Muscle layer of colon (tissue), 2 donors: ENCODE measurements around the gene DOK7.

Source experiments
- H3K27ac ChIP-seq: one replicate; pipeline ENCODE4 v1.7.0; 2013; ENCODE audit warnings: low read depth, mild to moderate bottlenecking, low read length, moderate library complexity
- H3K27me3 ChIP-seq, 2 donors: one replicate each; pipeline ENCODE4 v1.7.0; 2013; ENCODE audit warnings: low read length in 2 of 2, mild to moderate bottlenecking in 2 of 2; ENCODE audit not compliant: insufficient read depth in 2 of 2, control insufficient read depth in 1 of 2
- H3K36me3 ChIP-seq: one replicate; pipeline ENCODE4 v1.7.0; 2013; ENCODE audit warnings: mild to moderate bottlenecking, low read length; ENCODE audit not compliant: insufficient read depth
- H3K4me1 ChIP-seq: one replicate; pipeline ENCODE4 v1.7.0; 2013; ENCODE audit warnings: mild to moderate bottlenecking, low read length; ENCODE audit not compliant: insufficient read depth
- H3K4me3 ChIP-seq, 2 donors: one replicate each; pipeline ENCODE4 v1.7.0; 2013; ENCODE audit warnings: low read length in 2 of 2, low read depth in 1 of 2, mild to moderate bottlenecking in 1 of 2, moderate library complexity in 1 of 2
- H3K9ac ChIP-seq: one replicate; pipeline ENCODE4 v1.7.0; 2013; ENCODE audit warnings: low read length
- H3K9me3 ChIP-seq: one replicate; pipeline ENCODE4 v1.7.0; 2013; ENCODE audit warnings: mild to moderate bottlenecking, low read length
- donor health status: abdominal sarcoma.
- donor health status: Adenocarcinoma of cecum.

Gene DOK7

DNA sequence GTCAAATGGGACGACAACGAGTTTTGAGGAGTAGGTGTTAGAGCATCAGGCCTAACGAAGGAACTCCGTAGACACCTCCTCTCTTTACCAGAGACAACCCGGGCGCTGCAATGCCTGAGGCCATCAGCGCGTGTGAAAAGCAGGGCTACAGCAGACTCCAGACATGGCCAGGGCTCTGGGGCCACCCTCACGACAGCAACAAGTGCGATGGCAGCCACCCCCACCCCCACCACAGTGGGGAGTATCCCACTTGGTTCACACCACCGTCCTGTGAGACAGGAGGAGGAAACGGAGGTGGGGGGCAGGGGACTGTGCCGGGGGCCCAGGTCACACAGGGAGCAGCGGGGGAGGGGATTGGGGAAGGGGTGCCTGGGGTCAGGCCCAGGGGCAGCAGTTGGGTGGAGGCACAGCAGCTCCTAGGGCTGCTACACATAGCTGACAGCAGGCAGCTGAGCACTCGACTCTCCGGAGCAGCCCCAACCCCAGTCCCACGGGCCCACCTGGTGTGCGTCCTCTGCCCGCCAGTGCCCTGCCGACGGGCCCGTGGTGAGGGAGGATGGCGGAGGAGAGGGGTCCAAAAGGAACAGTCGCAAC is 60.6 kb downstream of the DOK7 start:
- no peak overlapping the region for H3K4me3 ChIP-seq
- H3K36me3 ChIP-seq, result peaks cover 50% of the 10 kb centered on the region
- no peaks in the 10 kb centered on the region for H3K27me3 ChIP-seq

DNA sequence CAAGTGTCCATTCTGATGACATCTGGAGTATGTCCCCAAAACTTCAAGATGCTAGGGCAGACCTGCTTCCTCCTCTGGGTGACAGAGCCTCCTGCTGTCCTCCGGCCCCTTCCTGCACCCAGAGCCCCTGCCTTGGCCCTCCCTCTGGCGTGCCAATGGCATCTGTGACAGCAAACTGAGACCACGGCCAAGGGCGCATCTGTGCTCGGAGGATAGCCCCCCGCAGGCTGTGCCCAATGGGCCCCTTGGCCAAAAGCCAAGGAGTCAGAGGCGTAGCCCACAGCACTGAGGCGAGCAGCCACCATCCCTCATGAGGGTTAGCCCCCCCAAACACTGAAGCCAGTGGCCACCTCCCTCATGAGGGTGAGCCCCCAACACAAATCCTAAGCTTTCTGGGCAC is 61.2 kb downstream of the DOK7 start:
- Histone ChIP-seq H3K27ac (no peak overlapping the region), H3K4me3 (no peak overlapping the region), H3K36me3 (peaks cover 51% of the 10 kb centered on the region), H3K9me3 (no peaks in the 10 kb centered on the region), H3K27me3 (no peaks in the 10 kb centered on the region), H3K9ac (no peak overlapping the region), H3K4me1 (no peaks in the 10 kb centered on the region)

More for the DNA sequence above, 60.6 kb downstream of the DOK7 start:
- Histone ChIP-seq H3K9ac (no peak overlapping the region), H3K4me1 (no peaks in the 10 kb centered on the region), H3K27ac (no peak overlapping the region), H3K9me3 (no peaks in the 10 kb centered on the region)

DNA sequence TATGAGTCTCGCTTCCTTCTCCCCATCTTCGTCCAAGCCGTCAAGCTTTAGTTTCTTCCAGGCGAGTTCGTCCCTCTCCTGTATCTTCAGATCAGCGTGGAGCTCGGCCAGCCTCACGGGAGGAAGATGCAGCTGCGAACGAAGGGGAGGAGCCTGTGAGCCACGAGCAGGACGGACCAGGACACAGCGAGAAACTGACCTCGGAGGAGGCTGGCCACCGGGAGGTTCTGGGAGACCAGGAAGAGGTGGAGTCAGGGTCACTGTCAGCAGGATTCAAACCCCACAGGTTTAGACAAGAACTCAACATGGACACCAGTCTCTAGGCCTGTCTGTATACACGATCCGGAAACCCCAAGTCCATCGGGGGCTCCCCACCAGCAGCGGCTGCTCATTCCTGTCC is 61.8 kb downstream of the DOK7 start:
- no peaks in the 10 kb centered on the region for H3K27me3 ChIP-seq
- peaks cover 50% of the 10 kb centered on the region for H3K36me3 ChIP-seq
- H3K9me3 ChIP-seq, result no peaks in the 10 kb centered on the region
- peaks cover 2% of the 10 kb centered on the region for H3K4me1 ChIP-seq
- no peak overlapping the region for H3K27ac ChIP-seq
- no peak overlapping the region for H3K4me3 ChIP-seq
- no peak overlapping the region for H3K9ac ChIP-seq

DNA sequence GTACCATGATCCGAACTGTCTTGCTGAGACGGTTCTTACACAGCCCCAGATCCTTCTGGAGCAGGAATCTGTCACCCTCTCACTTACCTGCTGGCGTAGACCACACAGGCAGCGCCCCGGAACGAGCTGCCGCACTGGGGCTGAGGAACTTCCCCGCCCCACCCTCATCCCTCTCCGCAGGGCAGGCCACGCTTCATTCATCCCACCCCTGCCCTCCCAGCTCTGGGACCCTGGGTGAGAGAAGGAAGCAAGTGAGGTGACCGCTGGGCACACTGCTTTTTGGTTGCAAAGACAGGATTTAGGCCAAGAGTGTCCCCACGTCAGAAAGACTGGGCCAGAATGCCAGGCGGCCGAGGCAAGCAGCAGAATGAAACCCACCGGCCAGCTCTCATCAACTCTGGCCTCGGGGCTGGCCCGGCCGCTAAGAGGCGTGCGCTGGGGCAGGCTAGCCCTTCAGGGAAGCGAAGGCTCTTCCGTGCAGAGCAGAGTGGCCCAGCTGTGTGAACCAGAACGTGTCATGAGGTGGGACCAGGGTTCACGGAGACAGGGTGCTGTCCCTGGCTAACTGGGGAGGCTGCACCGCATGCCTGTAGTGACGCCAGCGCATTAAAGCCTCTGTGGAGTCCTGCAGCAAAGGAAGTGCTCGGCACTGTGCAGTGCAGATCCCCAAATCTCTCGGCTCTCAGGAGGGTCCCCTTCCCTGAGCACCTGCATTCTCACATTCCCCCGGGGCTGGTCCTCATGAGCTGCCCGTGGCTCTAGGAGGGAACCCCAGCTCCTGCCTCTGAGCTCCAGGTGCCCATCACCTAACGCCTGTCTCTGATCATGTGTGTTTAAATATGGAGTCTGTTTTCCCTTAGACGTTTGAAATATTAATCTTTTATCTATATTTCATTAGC is 62.7 kb downstream of the DOK7 start:
- peaks cover 42% of the 10 kb centered on the region for H3K36me3 ChIP-seq

DNA sequence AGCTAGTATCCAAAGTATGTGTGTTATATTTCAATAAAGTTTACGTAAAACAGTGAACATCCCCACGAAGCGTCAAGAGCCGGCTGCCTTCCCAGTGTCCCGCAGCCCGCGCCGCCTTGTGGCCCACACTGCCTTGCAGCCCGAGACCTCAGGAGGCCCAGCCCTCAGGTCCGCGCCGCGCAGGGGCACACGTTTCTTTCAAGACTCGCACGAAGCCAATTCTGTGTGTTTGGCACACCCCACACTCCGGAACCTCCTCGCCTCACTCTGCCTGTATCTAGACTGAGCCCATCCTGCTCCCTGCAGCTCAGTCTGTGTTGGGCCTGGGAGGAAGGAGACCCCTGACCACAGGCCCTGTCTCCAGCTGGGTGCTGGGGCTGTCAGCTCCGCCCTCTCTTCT is 63.4 kb downstream of the DOK7 start:
- Histone ChIP-seq H3K27ac (no peak overlapping the region), H3K4me1 (peaks cover 18% of the 10 kb centered on the region), H3K4me3 (no peak overlapping the region), H3K27me3 (no peaks in the 10 kb centered on the region), H3K36me3 (peaks cover 36% of the 10 kb centered on the region), H3K9ac (no peak overlapping the region), H3K9me3 (no peaks in the 10 kb centered on the region)

More for the DNA sequence above, 62.7 kb downstream of the DOK7 start:
- Histone ChIP-seq H3K27ac (no peak overlapping the region), H3K27me3 (no peaks in the 10 kb centered on the region), H3K9me3 (no peaks in the 10 kb centered on the region), H3K4me3 (no peak overlapping the region), H3K9ac (no peak overlapping the region), H3K4me1 (peaks cover 11% of the 10 kb centered on the region)

DNA sequence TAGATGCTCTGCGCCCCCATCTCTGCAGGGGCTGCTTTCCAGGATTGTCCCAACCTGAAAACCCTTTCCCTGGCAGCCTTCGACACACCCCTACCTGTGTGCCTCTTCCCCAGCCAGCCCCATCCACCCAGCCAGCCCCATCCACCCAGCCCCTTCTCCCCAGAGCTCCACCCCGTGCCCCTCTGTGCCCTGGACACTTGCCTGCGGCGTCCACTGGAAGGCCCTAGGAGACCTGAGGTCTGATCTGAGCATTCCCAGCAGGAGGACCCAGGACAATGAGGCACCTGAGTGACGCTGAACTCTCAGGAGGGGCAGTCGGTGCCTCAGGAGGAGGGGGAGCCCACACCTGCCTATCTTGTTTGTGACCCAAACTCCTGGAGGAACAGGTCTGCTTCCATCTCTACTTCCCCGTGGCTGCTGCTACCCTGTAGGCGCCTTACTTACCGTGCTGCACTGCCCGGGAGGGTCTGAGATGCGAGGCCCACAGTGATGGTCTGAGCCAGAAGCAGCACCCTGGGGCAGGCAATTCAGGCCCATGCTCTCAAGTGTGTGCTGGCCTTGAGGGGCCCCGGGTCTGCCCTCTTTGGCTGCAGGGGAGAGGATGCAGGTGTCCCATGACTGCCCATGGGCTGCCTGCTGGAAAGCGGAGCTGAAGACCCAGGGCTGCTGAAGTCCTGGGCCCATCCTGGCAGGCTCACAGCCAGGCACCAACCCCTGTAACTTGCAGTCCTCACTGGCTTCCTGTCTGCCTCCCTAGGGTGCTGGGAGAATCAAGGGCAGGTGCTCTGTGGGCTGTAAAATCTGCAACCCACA is 64.2 kb downstream of the DOK7 start:
- no peaks in the 10 kb centered on the region for H3K9me3 ChIP-seq
- H3K27ac ChIP-seq, result no peak overlapping the region
- H3K4me1 ChIP-seq, result peaks cover 20% of the 10 kb centered on the region
- H3K9ac ChIP-seq, result no peak overlapping the region
- H3K4me3 ChIP-seq, result no peak overlapping the region
- H3K36me3 ChIP-seq, result peaks cover 35% of the 10 kb centered on the region
- no peaks in the 10 kb centered on the region for H3K27me3 ChIP-seq

DNA sequence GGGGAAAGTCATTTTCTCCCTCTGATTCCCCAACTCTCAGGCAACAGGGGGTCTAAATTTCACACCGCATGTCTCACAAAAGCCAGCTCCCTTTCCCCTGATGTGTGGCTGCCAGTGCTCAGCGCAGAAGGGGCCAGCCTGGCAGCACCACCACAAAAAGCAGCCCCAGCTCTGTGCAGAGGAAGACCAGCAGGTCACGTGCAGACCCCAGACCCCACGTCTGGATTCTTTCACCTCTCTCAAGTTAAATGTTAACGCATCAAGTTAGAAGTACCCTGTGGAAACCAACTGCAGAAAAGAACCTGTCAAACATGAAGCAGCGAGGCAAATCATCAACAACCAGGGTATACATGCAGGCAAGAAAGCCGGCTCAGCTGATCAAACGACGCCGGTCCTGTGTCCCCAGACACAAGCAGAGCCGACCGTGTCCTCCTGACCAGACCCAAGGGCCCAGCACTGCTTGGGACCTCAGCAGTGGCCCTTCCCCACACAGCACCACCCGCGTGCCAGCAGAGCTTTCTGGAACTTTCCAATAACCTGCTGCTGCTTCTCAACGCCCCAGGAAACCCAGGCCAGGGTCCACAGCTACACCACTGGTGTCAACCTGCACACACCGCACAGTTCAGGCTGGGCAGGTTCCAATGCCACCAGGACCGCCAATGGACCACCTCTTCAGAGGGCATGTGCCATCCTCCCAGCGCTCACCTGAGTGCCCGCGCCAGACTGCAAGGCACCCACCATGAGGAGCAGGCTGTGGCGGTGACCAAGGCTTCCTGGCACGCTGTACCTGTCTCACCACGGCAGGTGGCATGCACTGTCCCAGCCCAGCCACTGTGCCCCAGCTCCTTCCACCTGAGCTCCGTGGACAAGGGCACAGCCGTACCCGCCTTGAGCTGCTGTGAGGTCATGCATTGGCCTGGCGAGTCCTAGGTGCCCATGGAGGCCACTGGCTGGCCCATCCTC is 65.1 kb downstream of the DOK7 start:
- H3K36me3 ChIP-seq, result peaks cover 29% of the 10 kb centered on the region
- H3K9ac ChIP-seq, result no peak overlapping the region
- H3K4me1 ChIP-seq, result peaks cover 24% of the 10 kb centered on the region
- no peak overlapping the region for H3K4me3 ChIP-seq
- no peak overlapping the region for H3K27ac ChIP-seq
- H3K9me3 ChIP-seq, result no peaks in the 10 kb centered on the region
- no peaks in the 10 kb centered on the region for H3K27me3 ChIP-seq

DNA sequence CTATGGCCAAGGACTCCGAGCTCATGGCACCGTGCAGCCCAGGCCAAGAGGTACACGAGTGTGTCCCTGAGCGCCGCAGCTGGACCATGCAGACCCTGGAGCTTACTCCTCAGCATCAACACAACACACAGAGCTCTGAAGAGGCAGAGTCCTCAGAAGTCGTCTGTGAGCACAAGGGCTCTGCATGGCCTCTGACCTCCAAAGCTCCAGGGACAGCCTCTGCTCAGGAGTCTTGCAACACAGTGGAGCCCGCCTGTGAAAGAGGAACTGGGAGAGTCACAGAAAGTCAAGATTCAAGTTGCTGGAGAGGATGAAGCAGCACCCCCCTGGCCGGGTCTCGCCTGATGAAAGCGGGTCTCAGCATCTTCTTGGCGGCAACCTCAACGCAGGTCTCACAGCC is 66.3 kb downstream of the DOK7 start:
- no peak overlapping the region for H3K4me3 ChIP-seq
- peaks cover 18% of the 10 kb centered on the region for H3K36me3 ChIP-seq
- H3K9ac ChIP-seq, result no peak overlapping the region
- H3K9me3 ChIP-seq, result no peaks in the 10 kb centered on the region
- H3K4me1 ChIP-seq, result peaks cover 24% of the 10 kb centered on the region
- no peaks in the 10 kb centered on the region for H3K27me3 ChIP-seq
- no peak overlapping the region for H3K27ac ChIP-seq

DNA sequence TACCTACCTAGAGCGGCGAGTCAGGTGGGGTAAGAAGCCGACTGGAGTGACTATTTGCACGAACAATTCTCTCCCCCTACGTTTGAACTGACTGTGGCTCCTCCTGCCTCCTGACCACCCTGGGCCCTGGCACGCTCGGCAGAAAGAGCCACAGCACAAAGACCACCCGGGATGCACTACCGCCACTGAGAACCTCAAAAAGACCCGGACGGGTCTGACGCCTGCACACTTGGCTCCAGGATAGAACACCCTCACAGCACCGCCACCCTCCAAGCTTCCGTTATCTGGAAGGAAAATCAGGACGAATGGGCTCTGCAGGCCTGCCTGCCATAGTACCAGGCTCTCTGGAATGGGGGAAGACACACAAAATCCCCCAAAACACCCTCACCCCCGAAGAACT is 66.9 kb downstream of the DOK7 start:
- Histone ChIP-seq H3K4me1 (peaks cover 24% of the 10 kb centered on the region), H3K4me3 (no peak overlapping the region), H3K9me3 (no peaks in the 10 kb centered on the region), H3K27ac (no peak overlapping the region), H3K9ac (no peak overlapping the region), H3K27me3 (no peaks in the 10 kb centered on the region), H3K36me3 (peaks cover 14% of the 10 kb centered on the region)

DNA sequence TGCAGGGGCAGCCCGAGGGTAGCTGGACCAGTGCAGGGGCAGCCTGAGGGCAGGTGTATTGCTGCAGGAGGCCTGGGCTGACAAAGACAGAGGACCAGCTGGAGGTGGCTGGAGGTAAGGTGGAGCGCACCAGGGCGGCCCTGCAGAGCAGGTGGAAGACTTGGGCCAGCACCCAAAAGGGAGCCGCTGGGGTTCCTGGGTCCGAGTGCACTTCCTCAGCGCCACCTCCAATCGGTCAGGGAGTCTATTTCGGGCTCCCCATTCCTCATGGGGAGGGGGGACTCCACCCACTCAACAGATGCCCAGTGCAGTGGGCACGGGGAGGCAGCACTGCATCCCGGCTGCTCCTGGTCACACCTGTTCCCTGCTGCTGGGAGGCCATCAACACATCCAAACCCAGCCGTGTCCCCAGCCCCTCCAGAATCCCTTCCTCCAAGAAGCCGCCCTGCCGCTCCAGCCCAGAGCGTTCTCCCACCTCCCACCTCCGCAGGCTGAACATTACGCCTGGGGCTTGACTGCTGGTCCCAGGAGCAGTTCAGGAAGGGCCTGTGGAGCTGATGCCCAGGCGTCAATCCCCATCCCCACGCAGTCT is 67.7 kb downstream of the DOK7 start:
- Histone ChIP-seq H3K4me3 (peak overlapping the region; percentile 84 to 98), H3K36me3 (peaks cover 14% of the 10 kb centered on the region), H3K27ac (no peak overlapping the region), H3K4me1 (peaks cover 24% of the 10 kb centered on the region), H3K9ac (peak overlapping the region; percentile 39), H3K27me3 (no peaks in the 10 kb centered on the region), H3K9me3 (no peaks in the 10 kb centered on the region)
